RKO (cell line): ENCODE results near the gene ACSL3.
"Not testable (repeated sequence)": the region's sequence is repeated elsewhere in the genome, so short reads cannot be mapped to it uniquely, and the experiment has no call there.

Experiments
- DNase-seq: peaks from one replicate; pipeline ENCODE4 v3.0.0-alpha.2; 2016; ENCODE audit warnings: low spot score

The ACSL3 gene

GRCh38 chr2:222977121-222977520, 116.3 kb downstream of the ACSL3 start:
- no peak for DNase-seq

DNA sequence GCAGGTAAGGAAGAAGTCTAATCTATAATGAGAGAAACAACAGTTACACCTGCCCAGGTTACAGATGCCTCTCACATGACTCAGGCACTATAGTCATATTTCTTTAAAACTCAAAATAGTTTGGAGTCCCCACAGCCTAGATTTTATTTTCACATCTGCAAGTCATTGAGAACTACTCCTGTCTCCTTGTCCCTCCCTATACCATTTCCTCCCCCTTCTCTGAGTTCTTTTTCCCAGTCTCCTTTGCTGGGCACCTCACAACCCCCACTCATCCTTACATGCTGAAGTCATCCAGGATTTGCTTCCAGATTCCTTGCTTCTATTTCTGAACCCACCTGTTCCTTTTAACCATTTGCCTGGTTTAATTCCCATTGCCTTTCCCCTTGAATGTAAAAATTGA, 118.0 kb downstream of the ACSL3 start:
- DNase-seq, result no peak

DNA sequence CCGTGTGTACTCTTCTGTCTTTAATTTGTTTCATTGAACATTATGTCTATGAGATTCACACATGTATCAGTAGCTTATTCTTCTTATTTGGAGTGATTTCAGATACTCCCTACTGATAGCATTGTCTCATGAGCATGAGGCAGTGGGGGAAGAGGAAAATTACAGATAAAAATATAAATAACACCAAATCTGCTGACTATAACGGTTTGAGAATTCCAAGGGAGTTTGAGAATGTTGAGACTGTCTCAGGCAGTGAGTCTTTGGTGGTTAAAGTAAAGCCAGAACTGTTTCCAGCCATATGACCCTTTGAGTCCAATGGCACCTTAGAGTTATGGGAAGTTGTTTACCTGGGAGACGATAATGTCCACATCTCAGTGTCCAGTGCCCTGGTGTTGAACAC, 118.6 kb downstream of the ACSL3 start:
- DNase-seq, result no peak

DNA sequence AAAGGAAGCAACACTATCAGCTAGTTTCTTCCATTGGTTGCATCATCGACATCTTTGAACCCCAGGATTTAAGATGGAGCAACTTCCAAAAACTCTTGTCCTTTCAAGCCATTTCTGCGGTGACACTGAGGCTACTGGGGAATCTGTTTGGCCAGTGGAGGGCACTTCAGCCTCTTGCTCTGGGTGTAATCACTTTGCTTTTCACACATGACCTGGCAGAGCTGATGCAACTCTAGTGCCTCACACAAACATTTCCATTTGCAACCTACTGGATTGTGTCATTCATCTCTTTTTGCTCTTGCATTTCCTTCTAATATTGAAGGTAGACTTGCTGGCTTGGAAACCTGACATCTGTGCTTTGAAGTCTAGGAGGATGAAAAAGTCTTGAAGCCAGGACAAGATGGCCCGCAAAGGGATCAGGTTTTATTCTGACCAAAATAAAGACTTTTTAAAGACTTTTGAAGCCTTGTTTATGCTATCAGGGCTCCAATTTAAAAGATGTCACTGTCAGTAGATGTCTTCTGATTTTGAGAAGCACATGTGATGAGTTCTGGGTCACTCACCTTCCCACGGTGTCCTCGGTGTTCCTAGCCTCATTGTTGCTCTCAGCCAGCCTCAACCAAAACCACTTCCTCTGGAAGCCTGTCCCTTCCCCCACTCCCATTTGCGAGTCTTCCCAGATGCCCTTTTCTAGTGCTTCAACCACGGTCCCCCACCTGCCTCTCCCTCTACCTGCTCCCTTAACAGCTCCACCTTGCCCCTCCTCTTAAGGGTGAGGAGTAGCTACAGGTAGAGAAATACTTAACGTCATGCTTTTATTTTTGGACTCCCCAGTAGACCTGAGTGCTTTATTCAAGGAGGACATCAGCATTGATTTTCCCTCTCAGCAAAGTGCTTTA, 121.4 kb downstream of the ACSL3 start:
- peak; percentile 46 for DNase-seq

- DNase-seq, result no peak
Observed at GRCh38 chr2:222982909-222983265, 122.1 kb downstream of the ACSL3 start.

DNA sequence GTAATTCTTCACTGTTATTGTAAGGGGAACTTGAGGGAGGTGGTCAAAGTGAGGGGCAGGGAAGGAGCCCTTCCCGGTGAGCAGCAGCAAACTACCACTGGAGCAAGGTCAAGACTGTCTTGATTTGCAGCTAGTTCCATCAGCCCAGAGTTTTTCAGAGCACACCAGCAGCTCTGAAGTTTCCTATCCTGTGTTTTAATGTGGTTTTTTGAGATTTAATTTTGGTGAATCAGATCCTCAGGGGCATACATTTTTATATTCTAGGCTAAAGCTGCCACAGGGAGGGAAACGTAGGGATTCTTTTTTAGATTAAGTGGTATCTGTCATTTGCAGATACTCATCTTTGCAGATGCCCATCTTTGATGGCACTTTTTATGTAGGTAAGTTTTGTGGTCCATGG, 124.1 kb downstream of the ACSL3 start:
- no peak for DNase-seq

- DNase-seq, result no peak
Observed at GRCh38 chr2:222989431-222989830, 128.6 kb downstream of the ACSL3 start.

- not testable (repeated sequence) for DNase-seq
Observed at GRCh38 chr2:222990206-222990605, 129.4 kb downstream of the ACSL3 start.

DNA sequence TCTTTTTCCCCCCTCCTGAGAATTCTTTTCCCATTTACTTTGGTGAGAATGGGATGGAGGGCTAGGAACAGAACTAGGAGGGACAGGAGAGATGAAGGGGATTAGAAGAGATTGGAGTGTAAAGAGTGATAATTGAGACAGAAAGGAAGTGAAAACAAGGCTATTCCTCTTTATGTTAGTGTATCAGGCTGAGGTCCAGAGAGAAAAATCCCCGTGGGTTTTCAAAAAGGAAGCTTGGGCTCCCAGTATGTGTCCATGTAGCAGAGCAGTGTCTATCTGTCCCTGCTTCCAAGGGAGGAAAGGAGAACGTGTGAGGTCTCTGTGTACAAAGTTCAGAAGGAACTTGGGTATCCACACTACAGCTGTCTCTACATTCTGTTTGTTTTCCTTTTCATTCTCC, 131.3 kb downstream of the ACSL3 start:
- no peak for DNase-seq
